Keratinocyte (primary cell): ENCODE data around the gene ZNF407. TPM values are rescaled to one million over a fixed set of nuclear protein-coding genes. Genes with fewer than 3 reads are reported as not detected.

ENCODE experiments used
- DNase-seq: peaks from one replicate; pipeline ENCODE4 v3.0.0-alpha.2; 2011; ENCODE audit warnings: low read depth, missing footprints, low spot score
- FAIRE-seq: peaks from 2 replicates; lab custom pipeline; 2011; peaks lifted over from hg19 to GRCh38; lab: Jason Lieb, UNC
- H2AFZ ChIP-seq: 2 replicates; pipeline ENCODE4 v1.6.0; 2012; ENCODE audit warnings: low read length, control low read depth, inconsistent platforms; ENCODE audit not compliant: control insufficient read depth
- H3K27ac ChIP-seq: 2 replicates; pipeline ENCODE4 v1.5.1; 2011; ENCODE audit warnings: low read length; ENCODE audit not compliant: control insufficient read depth, insufficient read depth
- H3K27me3 ChIP-seq: 3 replicates; pipeline ENCODE4 v1.6.0; 2011; ENCODE audit warnings: low read length; ENCODE audit not compliant: control insufficient read depth, insufficient read depth; ENCODE audit errors: extremely low read depth
- H3K36me3 ChIP-seq, 2 experiments: 2 replicates in 1 of 2; 3 replicates in 1 of 2; pipeline ENCODE4 v1.5.1; 2011; ENCODE audit warnings: low read length in 2 of 2, mild to moderate bottlenecking in 1 of 2; ENCODE audit not compliant: control insufficient read depth in 2 of 2, insufficient read depth in 2 of 2; ENCODE audit errors: extremely low read depth in 1 of 2
- H3K4me1 ChIP-seq: 3 replicates; pipeline ENCODE4 v1.5.1; 2011; ENCODE audit warnings: low read length; ENCODE audit not compliant: control insufficient read depth, insufficient read depth; ENCODE audit errors: extremely low read depth
- H3K4me2 ChIP-seq: 3 replicates; pipeline ENCODE4 v1.6.0; 2011; ENCODE audit warnings: low read depth, low read length; ENCODE audit not compliant: control insufficient read depth, insufficient read depth; ENCODE audit errors: extremely low read depth
- H3K4me3 ChIP-seq, 3 experiments: fragments of 200-600 bp in 1 of 3; sonication (generic) in 1 of 3; 2 replicates in 2 of 3; 3 replicates in 1 of 3; pipeline ENCODE4 v1.5.1; 2011 to 2016; ENCODE audit warnings: low read length in 3 of 3, mild to moderate bottlenecking in 3 of 3, control low read depth in 2 of 3, inconsistent platforms in 1 of 3, low read depth in 1 of 3, mixed read lengths in 1 of 3, mixed run types in 1 of 3, moderate library complexity in 1 of 3; ENCODE audit not compliant: control insufficient read depth in 2 of 3, insufficient read depth in 2 of 3; ENCODE audit errors: extremely low read depth in 1 of 3
- H3K79me2 ChIP-seq: 2 replicates; pipeline ENCODE4 v1.6.0; 2012; ENCODE audit warnings: low read length; ENCODE audit not compliant: control insufficient read depth, insufficient read depth
- H3K9ac ChIP-seq: 3 replicates; pipeline ENCODE4 v1.6.0; 2011; ENCODE audit warnings: low read length; ENCODE audit not compliant: control insufficient read depth, insufficient read depth; ENCODE audit errors: extremely low read depth
- H3K9me1 ChIP-seq: 3 replicates; pipeline ENCODE4 v1.6.0; 2011; ENCODE audit warnings: low read length; ENCODE audit not compliant: control insufficient read depth, insufficient read depth; ENCODE audit errors: extremely low read depth
- H3K9me3 ChIP-seq: 2 replicates; pipeline ENCODE4 v1.5.1; 2012; ENCODE audit warnings: low read depth, low read length; ENCODE audit not compliant: control insufficient read depth
- H4K20me1 ChIP-seq: 3 replicates; pipeline ENCODE4 v1.6.0; 2011; ENCODE audit warnings: low read length; ENCODE audit not compliant: control insufficient read depth, insufficient read depth; ENCODE audit errors: extremely low read depth
- CTCF ChIP-seq, 3 experiments: IDR thresholded peaks in 1 of 3; conservative IDR thresholded peaks in 1 of 3; optimal IDR thresholded peaks in 1 of 3; 2 replicates in 2 of 3; 3 replicates in 1 of 3; pipeline versions ENCODE3 to v1.5.1; 2011; ENCODE audit warnings: low read length in 3 of 3, mild to moderate bottlenecking in 3 of 3, moderate library complexity in 2 of 3, control low read depth in 1 of 3, inconsistent platforms in 1 of 3; ENCODE audit not compliant: insufficient read depth in 2 of 3; ENCODE audit errors: extremely low read depth in 1 of 3
- EZH2 ChIP-seq: IDR thresholded peaks from one replicate; pipeline ENCODE4 v1.6.1; 2012; ENCODE audit warnings: inconsistent platforms, mild to moderate bottlenecking, low read length, moderate library complexity
- dilution Hi-C: fragments of 300-500 bp; cut with MboI; formaldehyde crosslinking; loops from one replicate; pipeline ENCODE4 v1.7.0; 2020; ENCODE audit warnings: low sequenced_read_pairs; ENCODE audit not compliant: extremely low pct_ligation_motif_present
- polyA plus RNA-seq, 5 experiments: library from polyadenylated mRNA; depleted of rRNA in 3 of 5; stranded (reverse) in 3 of 5; stranded (forward) in 1 of 5; unstranded in 1 of 5; fragments of >200 nt; gene quantifications; 1 replicate in 1 of 5; 2 replicates in 3 of 5; 3 replicates in 1 of 5; pipeline versions ENCODE4 v1.2.1 to v1.2.3, GENCODE V29; 2011 to 2012; ENCODE audit warnings: missing spikeins in 2 of 5, low read depth in 1 of 5, low replicate concordance in 1 of 5

The ZNF407 gene
- polyA plus RNA-seq, 1 donor (not counting 4 experiments of a cell fraction or from before 2014, with no cell fraction given), result 3.8 TPM

- no peak overlapping the region for H3K4me3 ChIP-seq
- no peaks in the 10 kb centered on the region for H3K27me3 ChIP-seq
- FAIRE-seq (peak; percentile 74), DNase-seq (no peak)
- no peak overlapping the region for H3K4me2 ChIP-seq
- no peak overlapping the region for H3K27ac ChIP-seq
- H4K20me1 ChIP-seq, result no peaks in the 10 kb centered on the region
- no peak overlapping the region for H3K9ac ChIP-seq
- H2AFZ ChIP-seq, result no peak overlapping the region
- H3K79me2 ChIP-seq, result no peaks in the 10 kb centered on the region
- peaks cover 5% of the 10 kb centered on the region for H3K4me1 ChIP-seq
- TF ChIP-seq CTCF (optimal IDR thresholded peaks at IDR 0.05 in 1 of 3, IDR thresholded peaks at IDR 0.05 in 1 of 3, conservative IDR thresholded peaks at IDR 0.05 in 1 of 3; ENCODE audit: extremely low read depth in 1 of 3, insufficient read depth in 2 of 3, low read length in 3 of 3), result no peak
- TF ChIP-seq EZH2, result no peak
- no peaks in the 10 kb centered on the region for H3K36me3 ChIP-seq
- dilution Hi-C loops, result no loop called here
- no peaks in the 10 kb centered on the region for H3K9me3 ChIP-seq
- no peaks in the 10 kb centered on the region for H3K9me1 ChIP-seq
Measured at GRCh38 chr18:74702950-74703349, 105.3 kb downstream of the ZNF407 start.

- Histone ChIP-seq H3K4me3 (no peak overlapping the region), H4K20me1 (no peaks in the 10 kb centered on the region), H3K36me3 (peaks cover 0 to 2% of the 10 kb centered on the region in 2 experiments), H3K27ac (no peak overlapping the region), H3K4me1 (no peaks in the 10 kb centered on the region), H3K9ac (no peak overlapping the region), H3K79me2 (no peaks in the 10 kb centered on the region), H3K27me3 (no peaks in the 10 kb centered on the region), H3K4me2 (no peak overlapping the region), H3K9me1 (no peaks in the 10 kb centered on the region), H2AFZ (no peak overlapping the region), H3K9me3 (no peaks in the 10 kb centered on the region)
- FAIRE-seq, result no peak
- dilution Hi-C loops, result no loop called here
- no peak for TF ChIP-seq CTCF (optimal IDR thresholded peaks at IDR 0.05 in 1 of 3, IDR thresholded peaks at IDR 0.05 in 1 of 3, conservative IDR thresholded peaks at IDR 0.05 in 1 of 3; ENCODE audit: extremely low read depth in 1 of 3, insufficient read depth in 2 of 3, low read length in 3 of 3)
- no peak for TF ChIP-seq EZH2
- no peak for DNase-seq
Measured at GRCh38 chr18:74708169-74708568, 110.5 kb downstream of the ZNF407 start.
